Measurements from ENCODE around the gene AJAP1.

GRCh38 chr1:4754816-4755215, 100.4 kb downstream of the AJAP1 start:
- TF ChIP-seq, protein P1, sequence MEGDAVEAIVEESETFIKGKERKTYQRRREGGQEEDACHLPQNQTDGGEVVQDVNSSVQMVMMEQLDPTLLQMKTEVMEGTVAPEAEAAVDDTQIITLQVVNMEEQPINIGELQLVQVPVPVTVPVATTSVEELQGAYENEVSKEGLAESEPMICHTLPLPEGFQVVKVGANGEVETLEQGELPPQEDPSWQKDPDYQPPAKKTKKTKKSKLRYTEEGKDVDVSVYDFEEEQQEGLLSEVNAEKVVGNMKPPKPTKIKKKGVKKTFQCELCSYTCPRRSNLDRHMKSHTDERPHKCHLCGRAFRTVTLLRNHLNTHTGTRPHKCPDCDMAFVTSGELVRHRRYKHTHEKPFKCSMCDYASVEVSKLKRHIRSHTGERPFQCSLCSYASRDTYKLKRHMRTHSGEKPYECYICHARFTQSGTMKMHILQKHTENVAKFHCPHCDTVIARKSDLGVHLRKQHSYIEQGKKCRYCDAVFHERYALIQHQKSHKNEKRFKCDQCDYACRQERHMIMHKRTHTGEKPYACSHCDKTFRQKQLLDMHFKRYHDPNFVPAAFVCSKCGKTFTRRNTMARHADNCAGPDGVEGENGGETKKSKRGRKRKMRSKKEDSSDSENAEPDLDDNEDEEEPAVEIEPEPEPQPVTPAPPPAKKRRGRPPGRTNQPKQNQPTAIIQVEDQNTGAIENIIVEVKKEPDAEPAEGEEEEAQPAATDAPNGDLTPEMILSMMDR (IDR thresholded peaks at IDR 0.05; ENCODE audit: low read depth, low read length), result no peak
- TF ChIP-seq EZH2phosphoT487 (IDR thresholded peaks at IDR 0.05; ENCODE audit: low read depth), result no peak

Data from OCI-LY3 (cell line).